Inflammatory macrophage treated with lipopolysaccharide for 1 hour (primary cell): Measurements from ENCODE around the gene FBXO8.
"Not testable (repeated sequence)": the region's sequence is repeated elsewhere in the genome, so short reads cannot be mapped to it uniquely, and the experiment has no call there.

Source experiments
- DNase-seq, 2 donors: peaks; one replicate each; pipeline ENCODE4 v3.0.0-alpha.2; 2020 to 2022

The FBXO8 gene, protein sequence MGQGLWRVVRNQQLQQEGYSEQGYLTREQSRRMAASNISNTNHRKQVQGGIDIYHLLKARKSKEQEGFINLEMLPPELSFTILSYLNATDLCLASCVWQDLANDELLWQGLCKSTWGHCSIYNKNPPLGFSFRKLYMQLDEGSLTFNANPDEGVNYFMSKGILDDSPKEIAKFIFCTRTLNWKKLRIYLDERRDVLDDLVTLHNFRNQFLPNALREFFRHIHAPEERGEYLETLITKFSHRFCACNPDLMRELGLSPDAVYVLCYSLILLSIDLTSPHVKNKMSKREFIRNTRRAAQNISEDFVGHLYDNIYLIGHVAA

DNA sequence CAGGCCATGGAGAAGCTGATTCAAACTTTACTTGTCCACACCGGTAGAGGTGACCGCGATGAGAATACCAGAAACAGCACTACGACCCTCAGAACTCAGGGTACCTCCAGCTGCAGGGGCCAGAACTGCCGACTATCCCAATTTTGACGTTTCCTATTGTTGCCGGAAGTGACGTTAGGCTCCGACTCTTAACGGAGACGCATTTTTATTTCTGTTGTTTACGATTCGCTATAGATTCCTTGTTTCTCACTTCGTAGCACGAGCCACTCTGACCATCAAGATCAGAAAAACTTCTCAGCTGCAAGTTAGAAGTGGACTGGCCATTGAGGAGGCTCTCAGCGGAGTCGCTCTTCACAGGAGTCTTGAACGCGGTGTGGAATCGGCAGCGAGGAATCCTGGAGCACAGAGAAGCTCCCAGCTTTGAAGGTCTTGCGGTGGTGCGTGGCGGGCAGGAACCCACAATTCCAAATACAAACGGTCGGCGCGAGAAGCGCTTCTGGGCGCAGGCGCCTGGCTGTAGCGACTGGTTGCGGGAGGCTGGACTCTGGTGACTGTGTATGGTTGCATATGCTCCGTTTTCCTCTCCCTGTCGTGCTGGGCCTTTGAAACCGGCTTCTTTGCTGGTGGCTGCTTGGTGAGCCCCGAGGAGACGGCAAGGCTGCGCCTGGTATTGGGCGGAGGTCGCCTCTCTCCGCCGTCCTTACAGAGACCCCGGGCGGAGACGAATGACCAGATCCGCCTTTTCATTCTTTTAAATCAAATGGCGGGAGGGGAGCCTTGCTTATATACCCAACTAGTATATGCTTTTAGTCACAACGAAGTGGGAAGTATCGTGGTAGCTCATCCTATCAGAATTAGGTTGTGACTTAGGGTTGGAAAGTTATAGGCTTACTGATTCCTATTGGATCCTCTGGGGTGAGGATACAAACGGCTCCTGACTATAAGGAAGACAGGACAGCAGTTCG, at the start of gene FBXO8, which contains the start of gene CEP44:
Gene FBXO8, minus strand, starts transcription at position 161 of the 965 bp plus-strand sequence. CDS start 20,575 bp downstream, outside the sequence.
Gene CEP44, plus strand, starts transcription at position 405 of the 965 bp plus-strand sequence. CDS start 15,211 bp downstream, outside the sequence.
- peak; percentile 69 to 80 for DNase-seq

DNA sequence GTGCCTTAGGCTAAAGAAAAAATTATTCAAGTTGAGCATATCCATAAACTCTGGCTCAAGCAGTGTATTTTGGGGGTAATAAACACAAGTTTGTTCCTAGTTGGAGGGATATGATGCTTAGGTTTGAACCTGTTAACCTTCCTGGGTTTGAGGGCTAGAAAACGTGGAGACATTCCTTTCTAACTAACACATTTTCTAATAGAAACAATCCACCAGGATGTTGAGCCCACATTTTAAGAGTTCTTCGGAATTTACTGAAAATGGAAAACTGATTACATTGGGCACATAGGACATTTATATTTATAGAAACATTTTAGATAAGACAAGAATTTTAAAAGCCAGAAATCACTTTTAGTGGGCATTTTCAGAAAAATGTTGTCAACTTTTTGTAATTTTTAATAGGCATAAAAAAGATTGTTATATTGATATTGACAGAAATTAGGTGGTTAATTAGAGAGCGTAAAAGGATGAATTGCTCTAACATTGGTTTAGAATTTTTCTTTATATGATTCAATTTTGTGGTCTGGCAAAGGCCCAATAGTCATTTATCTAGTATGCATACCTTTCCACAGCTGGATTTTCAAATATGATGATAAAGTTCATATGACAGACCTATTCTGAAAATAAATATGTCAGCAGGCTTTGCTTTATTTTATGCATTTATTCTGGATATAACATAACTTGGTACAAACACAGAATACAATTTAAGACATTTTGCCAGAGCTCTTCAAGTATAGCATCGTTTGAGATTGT, 49.5 kb upstream of the FBXO8 start:
- no peak for DNase-seq

GRCh38 chr4:174324725-174325124, 41.3 kb upstream of the FBXO8 start:
- no peak for DNase-seq

- no peak for DNase-seq
These were observed 40.8 kb upstream of the FBXO8 start for GRCh38 chr4:174324236-174324635.

GRCh38 chr4:174320494-174321199, 37.2 kb upstream of the FBXO8 start:
- DNase-seq, result no peak

GRCh38 chr4:174318829-174319764, 35.6 kb upstream of the FBXO8 start:
- peak; percentile 3 to 56 for DNase-seq

- no peak for DNase-seq
These were observed 34.1 kb upstream of the FBXO8 start for GRCh38 chr4:174317531-174317930.

DNA sequence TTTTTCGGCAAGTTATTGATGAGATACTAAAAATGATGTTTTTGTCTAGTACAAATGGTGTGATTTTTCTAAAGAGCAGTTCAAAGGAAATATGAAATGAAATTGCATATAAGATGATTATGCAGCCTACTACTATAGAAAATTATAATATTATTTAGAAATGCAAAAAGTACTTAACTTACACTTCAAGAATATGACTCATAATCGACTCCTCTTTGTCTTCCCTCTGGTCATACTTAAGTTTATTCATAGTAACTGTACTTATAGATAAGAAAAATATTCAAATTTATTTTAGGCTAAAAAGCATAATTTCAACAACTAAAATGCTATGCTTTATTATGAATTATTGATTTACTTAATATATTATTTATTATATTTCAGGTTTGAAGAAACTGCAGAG, 33.5 kb upstream of the FBXO8 start:
- no peak for DNase-seq

GRCh38 chr4:174316546-174316945, 33.1 kb upstream of the FBXO8 start:
- no peak for DNase-seq

DNA sequence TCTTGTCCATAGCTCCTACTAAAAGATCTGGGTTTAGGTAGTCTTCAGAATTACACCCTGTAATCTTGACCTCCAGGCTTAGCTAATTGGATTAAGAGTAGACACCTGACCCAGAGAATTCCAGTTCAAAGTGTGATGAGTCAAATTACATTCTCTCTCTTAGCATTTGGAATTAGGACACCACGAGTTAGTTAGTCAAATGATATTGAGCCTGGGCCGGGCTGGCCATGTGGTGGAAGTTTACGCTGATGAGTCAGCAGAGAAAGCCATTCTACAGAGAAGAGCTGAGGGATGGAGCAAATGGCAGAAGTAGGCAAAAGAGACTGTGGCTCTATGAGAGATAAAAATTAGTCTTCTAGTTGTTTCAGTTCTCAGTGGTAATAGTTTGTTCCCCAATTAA, 31.3 kb upstream of the FBXO8 start:
- DNase-seq, result no peak

GRCh38 chr4:174314274-174314673, 30.8 kb upstream of the FBXO8 start:
- no peak for DNase-seq

- no peak for DNase-seq
These were observed 29.5 kb upstream of the FBXO8 start for GRCh38 chr4:174312993-174313392.

DNA sequence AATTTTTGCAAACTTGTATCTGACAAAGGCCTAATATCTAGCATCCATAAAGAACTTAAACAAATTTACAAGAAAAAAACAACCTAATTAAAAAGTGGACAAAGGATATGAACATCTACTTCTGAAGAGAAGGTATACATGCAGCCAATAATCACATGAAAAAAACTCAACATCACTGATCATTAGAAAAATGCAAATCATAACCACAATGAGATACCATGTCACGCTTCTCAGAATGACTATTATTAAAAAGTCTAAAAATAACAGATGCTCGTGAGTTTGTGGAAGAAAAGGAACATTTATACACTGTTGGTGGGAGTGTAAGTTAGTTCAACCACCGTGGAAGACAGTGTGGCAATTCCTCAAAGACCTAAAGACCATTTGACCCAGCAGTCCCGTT, 24.2 kb upstream of the FBXO8 start:
- no peak for DNase-seq

- no peak for DNase-seq
These were observed 22.5 kb upstream of the FBXO8 start for GRCh38 chr4:174305961-174306360.

- no peak for DNase-seq
These were observed 21.2 kb upstream of the FBXO8 start for GRCh38 chr4:174304664-174305063.

DNA sequence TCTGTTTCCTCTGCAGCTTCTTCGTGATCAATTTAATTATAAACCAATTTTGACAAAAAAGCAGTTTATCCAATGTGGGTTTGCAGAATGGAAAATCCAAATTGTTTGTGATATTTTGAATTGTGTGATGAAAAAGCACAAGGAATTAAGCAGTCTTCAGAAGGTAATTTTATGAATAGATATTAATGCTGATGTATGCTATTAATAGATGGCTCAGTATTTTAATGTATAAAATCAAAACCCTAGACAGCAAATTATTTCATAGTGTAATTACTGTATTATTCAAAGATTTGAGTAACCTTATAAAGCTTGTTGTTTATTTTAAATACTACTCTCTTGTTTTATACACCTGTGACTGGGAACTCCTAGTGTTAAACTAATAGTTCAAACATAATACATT, 20.2 kb upstream of the FBXO8 start:
- no peak for DNase-seq

DNA sequence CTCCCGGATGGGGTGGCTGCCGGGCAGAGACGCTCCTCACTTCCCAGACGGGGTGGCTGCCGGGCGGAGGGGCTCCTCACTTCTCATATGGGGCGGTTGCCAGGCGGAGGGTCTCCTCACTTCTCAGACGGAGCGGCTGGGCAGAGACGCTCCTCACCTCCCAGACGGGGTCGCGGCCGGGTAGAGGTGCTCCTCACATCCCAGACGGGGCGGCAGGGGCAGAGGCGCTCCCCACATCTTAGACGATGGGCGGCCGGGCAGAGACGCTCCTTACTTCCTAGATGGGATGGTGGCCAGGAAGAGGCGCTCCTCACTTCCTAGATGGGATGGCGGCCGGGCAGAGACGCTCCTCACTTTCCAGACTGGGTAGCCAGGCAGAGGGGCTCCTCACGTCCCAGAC, 11.7 kb upstream of the FBXO8 start:
- not testable (repeated sequence) for DNase-seq

- DNase-seq, result not testable (repeated sequence)
These were observed 11.2 kb upstream of the FBXO8 start for GRCh38 chr4:174294641-174295040.

DNA sequence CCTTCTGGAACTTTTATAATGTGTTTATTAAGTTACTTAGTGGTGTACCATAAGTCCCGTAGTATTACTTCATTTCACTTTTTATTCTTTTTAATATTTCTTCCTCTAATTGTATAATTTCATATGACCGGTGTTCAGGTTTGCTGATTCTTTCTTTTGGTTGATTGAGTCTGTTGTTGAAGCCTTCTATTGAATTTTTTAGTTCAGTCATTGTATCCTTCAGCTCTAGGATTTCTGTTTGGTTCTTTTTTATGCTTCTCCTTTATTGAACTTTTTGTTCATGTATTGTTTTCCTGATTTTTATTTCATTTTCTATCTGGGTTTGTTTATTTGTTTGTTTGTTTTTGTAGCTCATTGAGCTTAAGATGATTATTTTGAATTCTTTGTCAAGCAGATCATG, 9.0 kb upstream of the FBXO8 start:
- no peak for DNase-seq

DNA sequence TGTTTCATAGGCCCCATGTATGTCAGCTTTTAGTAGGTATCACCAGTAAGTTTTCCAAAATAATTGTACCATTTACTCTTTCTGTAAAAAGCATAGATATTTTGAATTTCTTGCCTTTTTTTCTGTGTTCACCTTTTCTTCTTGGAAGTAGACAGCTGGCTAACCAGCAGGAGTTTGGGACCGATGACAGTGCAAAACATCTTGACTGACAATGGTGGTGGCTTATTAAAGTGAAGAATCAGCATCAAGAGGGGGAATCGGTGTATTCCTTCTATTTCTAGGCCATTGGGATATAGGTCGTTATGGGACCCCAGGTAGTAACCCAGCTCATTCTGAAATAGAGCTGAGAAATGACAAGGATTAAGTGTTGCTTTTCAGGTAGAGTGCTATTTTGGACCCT, 3.4 kb upstream of the FBXO8 start:
- no peak for DNase-seq

DNA sequence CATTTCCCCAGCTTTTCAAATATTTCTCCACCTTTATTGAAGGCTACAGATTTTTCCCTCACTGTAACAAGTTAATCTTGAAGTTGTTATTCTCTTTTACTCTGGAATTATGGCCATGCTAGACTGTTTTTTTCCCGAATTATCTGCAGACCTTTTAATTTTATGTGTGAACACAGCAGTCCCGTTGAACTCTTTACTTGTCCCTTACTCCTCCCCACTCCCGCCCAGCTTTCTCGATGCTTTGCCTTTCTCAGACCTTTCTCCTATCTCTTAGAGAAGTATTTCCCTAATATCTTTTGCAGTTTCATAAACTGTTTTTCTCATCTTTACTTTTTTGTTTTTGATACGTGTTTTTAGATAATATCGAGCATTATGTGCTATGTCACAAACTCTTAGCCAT, 1.0 kb upstream of the FBXO8 start:
- DNase-seq, result no peak
